Activated CD4-positive, CD25-positive, alpha-beta regulatory T cell treated with anti-CD3 and anti-CD28 coated beads, Interleukin-2, amount 50 U/mL, for 72 hours (primary cell): Measurements from ENCODE around the gene SLC2A4.

Source experiments
- DNase-seq: peaks from one replicate; pipeline ENCODE4 v3.0.0; 2021

Gene SLC2A4

GRCh38 chr17:7248796-7249195 is 32.7 kb upstream of the SLC2A4 start:
- peak; percentile 5 for DNase-seq

- no peak for DNase-seq
These were observed 32.3 kb upstream of the SLC2A4 start for GRCh38 chr17:7249214-7249613.

- DNase-seq: no peak
These were observed 31.7 kb upstream of the SLC2A4 start for GRCh38 chr17:7249830-7250229.

GRCh38 chr17:7250695-7251627 is 30.6 kb upstream of the SLC2A4 start:
- no peak for DNase-seq

- DNase-seq: peak; percentile 98
These were observed 29.8 kb upstream of the SLC2A4 start, which contains the start of gene CTDNEP1 for GRCh38 chr17:7251661-7252175. Gene CTDNEP1 (minus strand): TSS chr17:7251734. CDS start chr17:7251296, 438 bp downstream.

- DNase-seq: peak; percentile 87
These were observed 29.1 kb upstream of the SLC2A4 start, which contains the start of gene ELP5 for GRCh38 chr17:7252176-7253043. Gene ELP5 (plus strand): TSS chr17:7252215. CDS start chr17:7252551, 336 bp downstream.

GRCh38 chr17:7253082-7253481 is 28.4 kb upstream of the SLC2A4 start:
- no peak for DNase-seq

GRCh38 chr17:7254511-7254910 is 27.0 kb upstream of the SLC2A4 start:
- DNase-seq: no peak

GRCh38 chr17:7256766-7257456 is 24.6 kb upstream of the SLC2A4 start:
- no peak for DNase-seq

GRCh38 chr17:7258731-7259554 is 22.6 kb upstream of the SLC2A4 start:
- no peak for DNase-seq

GRCh38 chr17:7259555-7259889 is 22.0 kb upstream of the SLC2A4 start:
- DNase-seq: no peak

- DNase-seq: no peak
These were observed 21.4 kb upstream of the SLC2A4 start for GRCh38 chr17:7260151-7260550.

GRCh38 chr17:7260651-7261378 is 20.7 kb upstream of the SLC2A4 start:
- no peak for DNase-seq

- DNase-seq: peak; percentile 49
These were observed 19.9 kb upstream of the SLC2A4 start for GRCh38 chr17:7261379-7262191.

GRCh38 chr17:7262192-7262934 is 19.2 kb upstream of the SLC2A4 start, which contains the start of gene CLDN7:
Gene CLDN7 (minus strand): TSS chr17:7262478. CDS start chr17:7262043, 435 bp downstream.
- no peak for DNase-seq

GRCh38 chr17:7262935-7263800 is 18.4 kb upstream of the SLC2A4 start:
- DNase-seq: no peak

- no peak for DNase-seq
These were observed 17.8 kb upstream of the SLC2A4 start for GRCh38 chr17:7263801-7264078.

- DNase-seq: no peak
These were observed 14.7 kb upstream of the SLC2A4 start for GRCh38 chr17:7266784-7267183.

- no peak for DNase-seq
These were observed 2.1 kb upstream of the SLC2A4 start for GRCh38 chr17:7279448-7279847.
